Cortex of kidney (tissue), 1 donor: ENCODE results near the gene AFG1L.
A peak's percentile ranks its signal among the peaks of the same experiment; 100 is the strongest.
"Not testable (repeated sequence)": the region's sequence is repeated elsewhere in the genome, so short reads cannot be mapped to it uniquely, and the experiment has no call there.

ENCODE experiments used
- DNase-seq: peaks from one replicate; lab custom pipeline; 2025; lab: John Stamatoyannopoulos, UW

AFG1L gene

DNA sequence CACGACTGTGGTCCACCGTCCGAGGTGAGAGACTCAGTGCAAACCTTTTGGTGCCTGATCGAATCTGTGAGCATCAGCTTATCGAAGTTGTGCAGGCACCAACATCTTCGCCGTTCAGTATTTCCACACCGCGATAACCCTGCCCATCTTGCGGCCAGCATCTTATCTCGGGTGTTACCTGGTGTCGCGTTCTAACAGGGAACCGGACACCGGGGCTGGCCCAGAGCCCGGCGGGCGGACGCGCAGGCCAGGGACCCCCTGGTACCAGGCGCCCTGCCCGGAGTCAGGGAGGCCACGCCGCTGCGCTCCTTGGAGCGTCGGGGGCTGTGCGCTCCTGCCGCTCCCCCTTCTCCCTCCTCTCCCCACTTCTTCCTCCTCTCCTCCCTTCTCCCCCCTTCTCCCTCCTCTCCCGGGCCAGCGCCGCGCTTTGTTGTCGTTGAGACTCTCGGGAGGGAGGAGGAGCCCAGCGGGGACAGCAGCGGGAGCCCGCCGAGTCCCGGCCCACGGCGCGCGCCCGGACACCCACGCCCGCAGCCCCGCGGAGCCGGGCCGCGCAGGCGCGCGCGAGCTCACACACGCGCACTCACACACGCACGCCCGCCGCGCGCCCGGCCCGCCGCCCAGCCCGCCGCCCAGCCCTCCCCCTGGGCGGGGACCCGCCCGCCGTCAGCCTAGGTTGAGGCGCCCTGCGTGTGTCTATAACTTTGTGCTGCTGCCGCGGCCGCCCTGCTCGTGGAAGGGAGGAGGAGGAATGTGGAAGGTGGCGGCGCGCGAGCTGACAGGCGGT, 264.4 kb downstream of the AFG1L start:
- no peak for DNase-seq

DNA sequence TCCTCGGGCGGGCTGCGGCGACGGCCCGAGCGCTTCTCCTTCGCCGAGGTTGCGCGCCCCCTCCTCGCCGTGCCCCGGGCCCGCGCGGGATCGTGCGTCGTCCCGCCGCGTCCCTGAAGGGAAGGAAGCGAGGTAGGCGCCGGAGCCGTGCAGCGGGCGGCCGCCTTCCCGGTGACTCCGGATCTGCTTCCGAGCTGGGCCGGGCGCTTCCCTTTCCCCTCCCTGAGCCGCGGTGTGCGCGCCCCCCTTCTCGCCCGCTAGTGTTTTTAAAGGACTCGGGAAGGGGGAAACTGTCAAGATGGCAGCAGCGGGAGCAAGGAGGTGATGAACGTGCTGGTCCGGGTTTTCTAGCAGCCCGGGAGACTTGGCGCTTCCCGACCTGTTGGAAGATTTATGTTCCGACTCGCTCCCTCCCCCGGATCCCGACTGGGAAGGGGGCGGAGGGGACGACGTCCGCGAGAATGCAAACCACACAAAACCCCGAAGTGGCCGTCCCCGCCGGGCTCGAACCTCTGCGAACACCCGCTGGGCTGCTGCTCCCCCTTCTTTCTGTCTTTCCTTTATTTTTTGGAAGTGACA, 265.1 kb downstream of the AFG1L start:
- DNase-seq = peak; percentile 88

DNA sequence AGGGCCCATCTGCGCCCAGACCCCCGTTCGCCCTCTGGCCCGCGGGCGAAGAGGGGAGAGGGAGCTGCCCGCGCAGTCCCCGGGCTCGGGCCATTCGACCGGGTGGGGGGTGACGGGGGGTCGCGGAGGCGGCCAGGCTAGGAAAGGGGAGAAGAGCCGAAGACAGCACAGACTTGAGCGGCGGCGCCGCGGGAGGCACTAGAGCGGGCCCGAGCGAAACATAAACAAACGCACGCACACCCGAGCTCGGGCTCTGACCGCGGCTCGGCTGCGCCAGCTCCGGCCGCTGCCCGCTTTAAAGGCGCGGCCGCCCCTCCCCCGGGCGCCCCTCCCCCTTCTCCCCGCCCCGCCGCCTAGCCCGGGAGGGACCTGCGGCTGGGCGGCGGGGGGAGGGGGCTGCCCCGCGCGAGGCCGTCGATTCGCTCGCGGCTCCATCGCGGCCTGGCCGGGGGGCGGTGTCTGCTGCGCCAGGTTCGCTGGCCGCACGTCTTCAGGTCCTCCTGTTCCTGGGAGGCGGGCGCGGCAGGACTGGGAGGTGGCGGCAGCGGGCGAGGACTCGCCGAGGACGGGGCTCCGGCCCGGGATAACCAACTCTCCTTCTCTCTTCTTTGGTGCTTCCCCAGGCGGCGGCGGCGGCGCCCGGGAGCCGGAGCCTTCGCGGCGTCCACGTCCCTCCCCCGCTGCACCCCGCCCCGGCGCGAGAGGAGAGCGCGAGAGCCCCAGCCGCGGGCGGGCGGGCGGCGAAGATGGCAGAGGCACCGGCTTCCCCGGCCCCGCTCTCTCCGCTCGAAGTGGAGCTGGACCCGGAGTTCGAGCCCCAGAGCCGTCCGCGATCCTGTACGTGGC, 265.8 kb downstream of the AFG1L start, which contains the start of gene FOXO3:
FOXO3 (plus strand) TSS at position 455 of the 846 bp plus-strand sequence; CDS start at position 747, 292 bp downstream.
- DNase-seq = peak; percentile 33

DNA sequence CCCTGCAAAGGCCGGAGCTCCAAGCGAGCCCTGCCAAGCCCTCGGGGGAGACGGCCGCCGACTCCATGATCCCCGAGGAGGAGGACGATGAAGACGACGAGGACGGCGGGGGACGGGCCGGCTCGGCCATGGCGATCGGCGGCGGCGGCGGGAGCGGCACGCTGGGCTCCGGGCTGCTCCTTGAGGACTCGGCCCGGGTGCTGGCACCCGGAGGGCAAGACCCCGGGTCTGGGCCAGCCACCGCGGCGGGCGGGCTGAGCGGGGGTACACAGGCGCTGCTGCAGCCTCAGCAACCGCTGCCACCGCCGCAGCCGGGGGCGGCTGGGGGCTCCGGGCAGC, 266.4 kb downstream of the AFG1L start:
- DNase-seq = not testable (repeated sequence)

DNA sequence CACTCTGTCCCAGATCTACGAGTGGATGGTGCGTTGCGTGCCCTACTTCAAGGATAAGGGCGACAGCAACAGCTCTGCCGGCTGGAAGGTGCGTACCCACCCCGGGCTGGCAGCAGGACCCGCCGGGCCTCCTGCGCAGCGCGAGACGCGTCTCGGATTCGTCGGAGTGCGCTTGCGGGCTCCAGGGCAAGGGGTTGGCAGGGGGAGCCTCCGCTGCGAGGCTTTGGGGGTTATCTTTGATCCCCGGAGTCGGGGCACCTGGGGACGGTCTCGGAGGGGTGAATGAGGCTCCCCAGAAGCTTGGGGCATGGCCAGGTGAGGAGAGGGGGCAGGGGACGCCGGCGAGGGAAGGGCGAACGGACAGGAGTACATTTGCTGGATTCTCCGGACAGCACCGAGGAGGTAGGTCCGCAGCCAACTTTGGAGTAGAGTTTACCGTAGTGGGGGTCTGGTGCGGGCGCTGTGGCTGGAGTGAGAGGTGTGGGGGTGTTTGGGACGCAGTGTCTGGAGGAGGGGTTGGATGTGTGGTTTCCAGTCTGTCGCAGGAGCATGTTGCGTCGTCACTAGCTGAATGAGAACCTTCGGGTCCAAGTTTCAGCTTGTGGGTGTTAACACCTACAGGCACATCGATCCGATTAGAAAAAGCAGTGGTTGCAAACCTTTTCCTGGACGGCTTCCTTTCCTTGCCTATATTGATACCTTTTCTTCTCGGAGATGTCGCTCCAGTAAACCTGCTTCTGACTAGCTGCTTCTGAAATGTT, 267.1 kb downstream of the AFG1L start:
- no peak for DNase-seq

DNA sequence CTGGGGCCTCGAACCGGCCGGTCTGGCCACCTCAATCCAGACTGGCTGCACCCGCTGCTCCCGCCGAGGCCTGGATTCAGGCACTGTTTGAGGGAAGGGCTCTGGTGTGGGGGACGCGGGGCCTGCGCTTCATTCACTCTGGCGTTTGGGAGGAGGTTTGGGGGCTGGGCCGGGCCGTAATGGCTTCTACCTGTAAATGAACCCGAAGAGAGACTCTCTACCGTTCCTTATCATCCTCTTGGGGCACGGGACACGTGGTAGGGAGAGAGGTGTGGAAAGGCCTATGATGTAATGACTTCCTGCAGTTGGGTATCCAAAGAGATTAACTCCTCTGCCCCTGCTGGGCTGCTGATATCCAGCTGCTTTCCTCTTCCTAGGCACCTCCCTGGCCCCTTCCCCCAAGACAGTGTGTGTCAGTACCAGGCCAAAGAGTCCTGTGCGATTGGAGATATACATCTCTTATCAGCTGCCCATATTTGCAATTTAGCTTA, 267.7 kb downstream of the AFG1L start:
- no peak for DNase-seq

DNA sequence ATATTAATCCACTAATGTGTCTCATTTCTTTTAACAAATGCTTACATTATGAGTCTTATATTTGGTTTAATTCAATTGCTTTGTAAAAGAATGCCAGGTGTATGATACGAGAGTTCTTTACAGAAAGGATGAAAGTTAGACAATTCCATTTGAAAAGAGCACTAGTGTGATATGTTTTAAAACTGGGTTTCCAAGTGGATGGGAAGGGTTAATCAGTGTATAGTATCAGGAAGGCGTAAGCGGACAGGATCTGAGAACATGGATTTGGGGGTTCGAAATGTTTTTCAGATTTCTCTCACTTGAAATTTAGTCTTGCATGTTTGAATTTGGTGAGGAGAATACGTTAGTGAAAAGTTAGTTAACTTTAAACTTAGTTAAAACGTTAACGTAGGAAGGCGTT, 268.4 kb downstream of the AFG1L start:
- no peak for DNase-seq

DNA sequence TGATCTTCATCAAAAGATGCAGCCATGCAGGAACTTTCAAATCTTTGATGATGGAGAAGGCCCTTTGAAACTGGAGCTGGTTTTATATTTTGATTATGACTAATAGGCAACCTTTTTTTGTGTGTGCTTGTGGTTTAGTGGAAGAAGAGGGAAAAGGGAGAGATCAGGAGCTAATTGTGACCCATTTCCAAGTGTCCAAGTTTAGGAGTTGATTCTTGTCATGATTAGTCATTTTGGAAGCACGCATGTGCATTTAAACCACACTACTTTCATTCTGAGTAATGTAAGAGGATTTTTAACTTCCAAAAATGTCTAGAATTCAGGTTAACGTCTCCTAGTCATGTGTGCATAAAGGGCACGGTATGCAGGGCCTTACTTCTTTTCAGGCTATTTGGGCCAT, 269.3 kb downstream of the AFG1L start:
- DNase-seq = no peak

DNA sequence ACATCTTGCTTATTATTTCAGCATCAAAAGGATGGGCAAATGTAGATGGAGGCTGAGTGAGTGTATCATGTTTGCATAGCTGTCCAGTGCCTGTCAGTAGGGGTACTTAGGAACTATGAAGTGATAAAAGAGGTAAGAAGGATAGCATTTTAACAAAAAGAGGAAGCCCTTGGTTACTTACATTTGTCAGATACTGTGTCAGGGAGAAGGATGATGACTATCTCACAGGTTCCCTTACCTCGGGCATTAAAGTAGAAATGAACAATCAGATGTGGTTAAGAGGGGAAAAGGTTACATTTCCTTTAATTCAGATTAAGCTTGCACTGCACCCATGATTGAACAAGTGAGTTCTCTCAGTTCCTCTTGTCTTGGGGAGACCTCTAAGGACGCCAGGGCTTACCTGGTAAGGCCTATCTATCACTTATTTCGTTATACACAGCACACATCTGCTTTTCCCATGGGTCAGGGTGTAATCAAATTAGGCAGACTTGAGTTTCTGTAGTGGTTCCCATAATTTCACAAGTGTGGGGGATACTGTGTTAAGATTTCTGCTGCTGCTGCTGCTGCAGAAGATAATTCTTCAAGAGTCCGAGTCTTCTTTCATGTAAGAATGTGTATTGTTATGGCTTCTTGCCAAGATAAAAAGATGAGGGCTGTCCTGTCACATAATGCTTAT, 270.4 kb downstream of the AFG1L start:
- no peak for DNase-seq

DNA sequence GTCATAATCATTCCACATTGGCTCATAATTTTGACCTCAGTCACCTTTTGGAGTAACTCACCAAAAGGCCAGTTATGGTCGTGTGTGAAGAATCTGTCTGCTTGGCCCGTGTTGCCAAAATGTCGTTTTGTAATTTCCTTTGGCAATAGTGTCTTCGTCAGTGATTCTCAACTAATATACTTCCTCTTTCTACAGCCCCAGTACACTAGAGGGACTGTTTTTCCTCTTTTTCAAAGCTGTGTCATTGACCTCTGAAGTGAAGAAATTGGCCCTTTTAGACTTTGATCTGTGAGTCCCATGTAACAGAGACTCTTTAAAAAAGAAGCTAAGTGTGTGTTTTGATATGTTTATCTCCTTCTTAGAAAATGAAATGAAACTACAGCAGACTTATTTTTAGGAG, 271.0 kb downstream of the AFG1L start:
- DNase-seq = no peak

DNA sequence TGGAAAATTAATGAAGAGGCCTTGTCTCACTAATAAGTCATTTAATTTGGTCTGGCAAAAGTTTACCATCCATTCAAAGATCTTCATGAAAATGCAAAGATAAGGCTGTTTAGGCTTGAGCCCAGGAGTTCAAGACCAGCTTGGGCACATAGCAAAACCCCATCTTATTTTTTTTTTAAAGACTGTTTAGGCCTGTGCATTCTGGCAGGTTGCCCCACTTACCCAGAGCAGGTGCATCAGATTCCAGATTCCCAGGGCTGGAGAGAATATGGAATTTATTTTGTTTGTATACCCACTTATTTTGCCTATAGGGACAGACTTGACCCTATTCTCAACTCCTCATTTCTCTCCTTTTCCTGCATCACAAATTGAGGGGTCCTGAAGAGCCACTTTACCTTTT, 271.6 kb downstream of the AFG1L start:
- no peak for DNase-seq

DNA sequence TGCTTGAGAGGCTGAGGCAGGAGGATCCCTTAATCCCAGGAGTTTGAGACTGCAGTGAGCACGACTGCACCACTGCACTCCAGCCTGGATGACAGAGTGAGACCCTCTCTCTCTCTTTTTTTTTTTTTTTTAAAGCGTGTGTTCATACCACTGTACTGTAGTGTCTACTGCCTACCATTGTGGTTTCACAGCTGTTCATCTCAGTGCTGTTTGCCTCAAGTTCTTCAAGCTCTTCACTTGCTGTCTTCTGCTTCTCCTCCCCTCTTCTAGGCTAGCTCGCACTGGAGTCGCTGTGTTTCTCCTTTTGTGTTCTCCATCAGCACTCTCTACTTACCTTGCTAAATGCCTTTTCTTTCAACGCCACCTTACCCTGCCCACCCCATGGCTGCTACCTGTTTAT, 273.2 kb downstream of the AFG1L start:
- no peak for DNase-seq

DNA sequence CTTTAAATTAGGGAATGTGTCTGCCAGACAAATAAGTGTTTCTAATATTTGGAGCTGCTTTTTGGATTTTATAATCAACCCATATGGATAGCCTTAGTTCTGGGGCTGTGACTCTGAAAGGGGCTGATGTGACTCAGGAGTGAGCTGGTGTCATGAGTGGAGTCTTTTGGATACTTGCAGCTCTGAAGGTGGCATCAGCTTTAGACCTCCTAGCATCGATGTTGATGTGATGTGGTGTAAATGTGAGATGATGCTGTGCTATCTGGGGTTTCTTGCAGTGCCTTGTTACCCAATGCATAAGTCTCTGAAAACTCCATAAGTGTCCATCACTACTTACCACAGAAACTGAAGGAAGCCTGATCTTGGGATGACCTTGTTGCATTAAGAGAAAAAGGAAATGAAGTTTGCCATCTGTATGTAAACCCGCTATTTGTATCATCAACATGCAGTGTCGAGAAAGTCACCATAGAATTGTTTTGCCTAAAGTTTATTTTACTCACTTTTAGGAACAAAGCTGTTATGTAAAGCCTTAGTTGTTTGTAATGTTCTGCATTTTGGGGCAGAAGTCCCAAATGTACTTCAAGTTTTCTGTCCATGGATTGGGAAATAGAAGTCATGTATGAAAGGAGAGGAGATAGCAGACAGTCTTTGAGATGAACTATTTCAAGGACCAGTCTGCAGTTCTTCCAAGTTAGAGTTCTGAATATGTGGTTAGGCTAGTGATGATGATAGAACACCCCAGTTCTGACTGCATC, 273.9 kb downstream of the AFG1L start:
- DNase-seq = no peak

DNA sequence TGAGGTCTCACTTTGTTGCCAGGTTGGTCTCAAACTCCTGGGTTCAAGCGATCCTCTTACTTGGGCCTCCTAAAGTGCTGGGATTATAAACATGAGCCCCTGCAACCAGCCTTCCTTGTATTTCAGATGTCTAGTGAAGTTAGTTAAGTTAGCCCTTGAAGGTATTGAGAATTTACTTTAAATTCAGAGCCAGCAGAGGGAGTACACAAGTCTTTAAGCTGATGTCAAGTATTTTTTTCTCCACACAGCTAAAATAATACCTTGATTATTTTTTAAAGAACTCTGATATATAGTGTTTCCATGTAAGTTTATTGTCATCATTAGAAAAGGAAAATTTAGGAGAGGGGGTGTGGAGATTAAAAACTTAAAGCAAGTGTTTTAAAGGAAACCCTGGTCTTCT, 275.7 kb downstream of the AFG1L start:
- DNase-seq = no peak

DNA sequence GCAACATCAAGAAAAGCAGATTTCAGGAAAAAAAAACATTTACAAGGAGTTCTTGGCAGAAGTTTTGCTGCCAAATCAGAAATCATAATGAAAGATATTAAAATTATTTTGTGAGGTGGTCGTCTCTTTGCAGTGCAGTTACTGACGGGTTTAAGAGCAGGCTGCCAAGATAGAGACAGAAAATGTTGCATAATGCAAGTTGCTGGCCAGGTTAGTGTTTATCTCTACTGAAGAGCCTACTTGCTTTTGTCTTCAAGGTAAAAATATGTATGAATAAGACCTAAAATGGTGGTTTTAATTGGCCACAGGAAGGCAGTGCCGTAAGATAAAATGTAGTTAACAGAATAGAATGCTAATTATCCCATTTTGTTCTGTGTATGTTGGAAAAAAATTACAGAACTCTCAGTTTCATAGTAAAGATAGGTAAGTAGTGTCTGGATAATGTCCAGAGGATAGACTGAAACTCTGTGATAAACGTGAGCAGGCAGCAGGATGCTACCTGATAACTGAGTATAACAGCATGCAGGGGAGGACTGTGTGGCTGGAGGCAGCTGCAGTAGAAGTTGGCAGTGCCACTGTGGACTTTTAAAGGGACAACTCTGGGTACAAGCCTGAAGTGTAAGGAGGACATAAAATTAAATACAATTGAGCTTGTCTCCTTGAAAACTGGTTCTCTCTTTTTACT, 279.7 kb downstream of the AFG1L start:
- no peak for DNase-seq
